D721Med (cell line): ENCODE data around the gene DLG3.

Source experiments
- DNase-seq: peaks from one replicate; pipeline ENCODE4 v3.0.0; 2011; ENCODE audit warnings: low spot score; ENCODE audit not compliant: insufficient read length
- FAIRE-seq: peaks from 2 replicates; lab custom pipeline; 2011; peaks lifted over from hg19 to GRCh38; lab: Jason Lieb, UNC
- CTCF ChIP-seq: IDR thresholded peaks from 2 replicates; pipeline ENCODE4 v1.5.1; 2012; ENCODE audit warnings: mild to moderate bottlenecking, control low read depth; ENCODE audit not compliant: insufficient read depth; ENCODE audit errors: missing control alignments

The DLG3 gene

GRCh38 chrX:70525733-70526132, 81.1 kb downstream of the DLG3 start:
- FAIRE-seq (no peak), DNase-seq (no peak)
- no peak for TF ChIP-seq CTCF

GRCh38 chrX:70527053-70527452, 82.4 kb downstream of the DLG3 start:
- TF ChIP-seq CTCF: no peak
- FAIRE-seq: no peak
- no peak for DNase-seq

- FAIRE-seq: no peak
Observed at GRCh38 chrX:70527610-70528345, 83.1 kb downstream of the DLG3 start.

GRCh38 chrX:70535198-70535597, 90.6 kb downstream of the DLG3 start:
- no peak for TF ChIP-seq CTCF
- FAIRE-seq: no peak

More at GRCh38 chrX:70527610-70528345, 83.1 kb downstream of the DLG3 start:
- no peak for DNase-seq
- no peak for TF ChIP-seq CTCF

GRCh38 chrX:70549429-70549828, 104.8 kb downstream of the DLG3 start:
- DNase-seq (no peak), FAIRE-seq (no peak)
- no peak for TF ChIP-seq CTCF

More at GRCh38 chrX:70535198-70535597, 90.6 kb downstream of the DLG3 start:
- no peak for DNase-seq

GRCh38 chrX:70552130-70552704, 107.6 kb downstream of the DLG3 start:
- no peak for DNase-seq
- no peak for TF ChIP-seq CTCF
- FAIRE-seq: no peak

GRCh38 chrX:70553516-70553915, 108.9 kb downstream of the DLG3 start:
- FAIRE-seq: no peak
- TF ChIP-seq CTCF: no peak
- no peak for DNase-seq
